ENCODE measurements around the gene LTO1.

LTO1 gene

DNA sequence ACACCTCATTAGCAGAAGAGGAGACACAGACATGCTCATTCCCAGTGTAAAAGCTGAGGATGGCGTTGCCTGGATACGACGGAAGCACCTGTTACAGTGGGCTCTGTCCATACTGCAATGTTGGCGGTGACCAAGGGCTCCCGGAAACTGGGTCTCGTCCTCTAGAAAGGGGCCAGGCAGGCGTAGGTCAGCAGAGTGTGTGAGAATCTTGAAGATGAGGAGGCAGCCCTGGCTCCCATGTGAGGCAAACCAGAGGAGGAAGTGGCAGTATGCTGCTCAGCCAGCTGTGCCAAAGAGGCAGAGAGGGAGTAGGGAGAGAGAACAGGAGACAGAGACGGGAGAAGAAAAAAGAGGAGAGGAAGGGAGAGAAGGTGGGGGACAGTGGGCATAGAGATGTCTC is 10.3 kb downstream of the LTO1 start:
- H3K36me3 ChIP-seq (ENCODE audit: insufficient read depth, low read length), result peaks cover 11% of the 10 kb centered on the region; the same call in 1 of the 2 replicates
- H3K79me2 ChIP-seq (ENCODE audit: control insufficient read depth, insufficient read depth, low read length, unreplicated experiment), result peaks cover 6% of the 10 kb centered on the region
- H2AFZ ChIP-seq (ENCODE audit: low read length, unreplicated experiment), result no peak overlapping the region
- H3K27ac ChIP-seq (ENCODE audit: low read depth, low read length), result no peak overlapping the region
- no peaks in the 10 kb centered on the region for H3K27me3 ChIP-seq (ENCODE audit: insufficient read depth, low read length)
- peaks cover 7% of the 10 kb centered on the region for H3K4me1 ChIP-seq (ENCODE audit: control insufficient read depth, insufficient read depth, low read length, unreplicated experiment)
- H3K4me3 ChIP-seq (ENCODE audit: low read depth, low read length), result no peak overlapping the region

DNA sequence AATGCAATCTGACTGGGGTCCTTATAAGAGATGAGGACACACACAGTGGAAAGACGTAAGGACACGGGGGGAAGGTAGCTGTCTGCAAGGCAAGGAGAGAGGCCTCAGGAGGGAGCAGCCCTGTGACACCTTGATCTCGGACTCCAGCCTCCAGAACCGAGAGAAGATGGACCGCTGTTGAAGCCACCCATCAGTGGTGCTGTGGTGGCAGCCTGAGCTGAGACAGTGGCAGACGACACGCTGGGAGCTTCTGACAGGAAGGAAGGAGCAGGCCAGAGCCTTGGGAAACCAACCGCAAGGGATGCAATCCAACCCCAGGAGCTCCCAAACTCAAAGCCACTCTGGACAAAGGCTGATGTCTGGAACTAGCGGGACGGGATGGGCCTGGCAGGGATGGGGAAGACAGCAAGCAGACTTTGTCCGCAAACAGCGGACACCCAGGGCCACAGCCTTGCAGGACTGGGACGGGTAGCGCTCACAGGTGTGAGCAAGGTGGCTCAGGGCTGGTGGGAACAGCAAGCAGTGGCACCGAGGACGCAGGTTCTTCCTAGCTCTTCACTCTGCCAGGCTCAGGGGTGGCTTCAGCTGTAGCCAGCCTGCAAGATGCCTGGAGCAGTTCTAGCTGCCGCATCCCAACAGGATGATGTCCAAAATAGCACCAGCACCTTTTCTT is 10.9 kb downstream of the LTO1 start:
- peaks cover 6% of the 10 kb centered on the region; the same call in 1 of the 2 replicates for H3K36me3 ChIP-seq (ENCODE audit: insufficient read depth, low read length)
- H3K4me3 ChIP-seq (ENCODE audit: low read depth, low read length), result no peak overlapping the region
- H2AFZ ChIP-seq (ENCODE audit: low read length, unreplicated experiment), result no peak overlapping the region
- peaks cover 7% of the 10 kb centered on the region for H3K4me1 ChIP-seq (ENCODE audit: control insufficient read depth, insufficient read depth, low read length, unreplicated experiment)
- H3K27me3 ChIP-seq (ENCODE audit: insufficient read depth, low read length), result no peaks in the 10 kb centered on the region
- H3K27ac ChIP-seq (ENCODE audit: low read depth, low read length), result no peak overlapping the region
- H3K79me2 ChIP-seq (ENCODE audit: control insufficient read depth, insufficient read depth, low read length, unreplicated experiment), result peaks cover 2% of the 10 kb centered on the region

DNA sequence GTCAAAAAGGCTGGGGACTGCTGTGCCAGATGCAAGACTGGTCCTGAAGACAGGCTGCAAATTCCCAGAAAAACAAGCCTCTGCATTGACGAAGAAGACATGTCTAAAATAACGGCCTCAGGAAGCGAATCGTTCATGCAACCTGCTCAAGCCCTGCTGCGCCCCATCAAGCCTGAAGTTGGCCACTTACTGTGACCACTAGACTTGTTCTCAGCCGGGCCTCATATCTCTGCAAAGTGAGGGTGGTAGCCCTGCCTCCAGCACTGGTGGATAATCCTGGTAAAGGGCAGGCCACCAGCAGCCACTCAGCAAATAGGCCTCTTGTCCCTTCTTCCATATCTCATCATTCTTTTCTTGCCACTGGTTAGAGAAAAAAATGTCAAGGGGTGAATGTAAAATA is 11.8 kb downstream of the LTO1 start:
- no peak overlapping the region for H3K27ac ChIP-seq (ENCODE audit: low read depth, low read length)
- H3K79me2 ChIP-seq (ENCODE audit: control insufficient read depth, insufficient read depth, low read length, unreplicated experiment), result no peaks in the 10 kb centered on the region
- no peaks in the 10 kb centered on the region for H3K27me3 ChIP-seq (ENCODE audit: insufficient read depth, low read length)
- H3K4me1 ChIP-seq (ENCODE audit: control insufficient read depth, insufficient read depth, low read length, unreplicated experiment), result peaks cover 7% of the 10 kb centered on the region
- H3K36me3 ChIP-seq (ENCODE audit: insufficient read depth, low read length), result 0 out of 2 replicates have a peak, but pooled peaks cover 3% of the 10 kb centered on the region
- H2AFZ ChIP-seq (ENCODE audit: low read length, unreplicated experiment), result no peak overlapping the region
- no peak overlapping the region for H3K4me3 ChIP-seq (ENCODE audit: low read depth, low read length)

DNA sequence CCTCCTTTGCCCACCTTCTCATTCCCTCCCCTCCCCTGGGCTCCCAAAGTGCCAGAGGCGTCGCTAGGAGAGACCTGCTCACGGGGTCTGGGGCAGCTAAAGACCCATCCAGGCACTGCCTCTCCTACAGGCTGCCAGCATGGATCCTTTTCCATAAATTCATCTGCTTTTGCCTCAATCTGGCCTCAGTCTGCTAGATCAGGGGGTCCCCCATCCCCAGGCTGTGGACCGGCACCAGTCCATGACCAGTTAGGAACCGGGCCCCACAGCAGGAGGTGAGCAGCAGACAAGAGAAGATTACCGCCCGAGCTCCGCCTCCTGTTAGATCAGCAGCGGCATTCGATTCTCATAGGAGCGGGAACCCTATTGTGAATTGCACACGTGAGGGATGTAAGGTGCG is 12.3 kb downstream of the LTO1 start:
- H3K27me3 ChIP-seq (ENCODE audit: insufficient read depth, low read length), result no peaks in the 10 kb centered on the region
- H3K36me3 ChIP-seq (ENCODE audit: insufficient read depth, low read length), result 0 out of 2 replicates have a peak, but pooled peaks cover 3% of the 10 kb centered on the region
- H3K4me1 ChIP-seq (ENCODE audit: control insufficient read depth, insufficient read depth, low read length, unreplicated experiment), result peaks cover 7% of the 10 kb centered on the region
- H3K79me2 ChIP-seq (ENCODE audit: control insufficient read depth, insufficient read depth, low read length, unreplicated experiment), result no peaks in the 10 kb centered on the region
- no peak overlapping the region for H3K4me3 ChIP-seq (ENCODE audit: low read depth, low read length)
- no peak overlapping the region for H3K27ac ChIP-seq (ENCODE audit: low read depth, low read length)
- no peak overlapping the region for H2AFZ ChIP-seq (ENCODE audit: low read length, unreplicated experiment)

DNA sequence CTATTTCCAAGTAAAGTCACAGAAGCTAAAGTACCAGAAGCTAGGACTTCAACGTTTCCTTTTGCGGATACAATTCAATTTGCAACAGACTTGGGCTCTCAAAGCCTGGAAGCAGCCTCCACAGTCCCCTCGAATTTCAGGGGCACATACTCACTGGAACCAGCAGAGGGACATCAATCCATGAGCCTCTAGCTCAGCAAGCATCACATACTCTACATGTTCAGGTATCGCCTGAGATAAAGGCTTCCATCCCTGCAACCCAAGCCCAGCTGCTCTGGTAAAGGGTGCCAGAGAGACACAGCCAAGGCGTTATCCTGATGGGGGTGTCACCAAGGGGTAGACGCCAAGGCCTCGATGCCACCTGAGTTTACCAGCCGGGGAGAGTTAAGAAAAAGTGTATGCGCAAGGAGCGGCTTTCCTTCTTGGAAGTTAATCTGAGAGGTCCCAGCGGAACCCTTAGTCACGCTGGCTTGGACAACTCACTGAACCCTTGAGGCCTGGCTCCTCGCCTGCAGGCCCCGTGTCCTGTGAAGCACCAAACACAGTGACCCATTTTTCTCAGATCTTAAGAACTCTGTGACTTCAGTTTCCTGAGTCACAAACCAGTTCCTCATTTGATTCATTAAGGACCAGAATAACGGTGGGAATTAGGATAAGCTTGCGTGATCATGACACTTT is 13.0 kb downstream of the LTO1 start:
- Histone ChIP-seq H3K79me2 (ENCODE audit: control insufficient read depth, insufficient read depth, low read length, unreplicated experiment) (no peaks in the 10 kb centered on the region), H3K27ac (ENCODE audit: low read depth, low read length) (no peak overlapping the region), H3K4me1 (ENCODE audit: control insufficient read depth, insufficient read depth, low read length, unreplicated experiment) (peaks cover 7% of the 10 kb centered on the region), H2AFZ (ENCODE audit: low read length, unreplicated experiment) (no peak overlapping the region), H3K27me3 (ENCODE audit: insufficient read depth, low read length) (no peaks in the 10 kb centered on the region), H3K4me3 (ENCODE audit: low read depth, low read length) (no peak overlapping the region), H3K36me3 (ENCODE audit: insufficient read depth, low read length) (no peaks in the 10 kb centered on the region)

DNA sequence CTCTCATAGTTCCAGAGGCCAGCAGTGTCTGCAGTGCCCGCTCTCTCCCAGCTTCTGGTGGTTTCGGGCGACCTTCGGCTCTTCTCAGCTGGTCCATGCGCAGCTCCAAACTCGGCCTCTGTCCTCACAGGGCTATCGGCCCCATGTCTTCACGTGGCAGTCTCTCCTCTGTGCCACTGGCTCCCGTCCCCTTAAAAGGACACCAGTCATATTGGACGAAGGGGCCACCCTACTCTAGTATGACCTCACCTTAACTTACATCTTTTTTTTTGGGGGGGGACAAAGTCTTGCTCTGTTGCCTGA is 13.8 kb downstream of the LTO1 start:
- no peaks in the 10 kb centered on the region for H3K79me2 ChIP-seq (ENCODE audit: control insufficient read depth, insufficient read depth, low read length, unreplicated experiment)
- no peaks in the 10 kb centered on the region for H3K36me3 ChIP-seq (ENCODE audit: insufficient read depth, low read length)
- no peak overlapping the region for H3K27ac ChIP-seq (ENCODE audit: low read depth, low read length)
- no peak overlapping the region for H3K4me3 ChIP-seq (ENCODE audit: low read depth, low read length)
- H2AFZ ChIP-seq (ENCODE audit: low read length, unreplicated experiment), result no peak overlapping the region
- H3K4me1 ChIP-seq (ENCODE audit: control insufficient read depth, insufficient read depth, low read length, unreplicated experiment), result peaks cover 7% of the 10 kb centered on the region
- H3K27me3 ChIP-seq (ENCODE audit: insufficient read depth, low read length), result no peaks in the 10 kb centered on the region

DNA sequence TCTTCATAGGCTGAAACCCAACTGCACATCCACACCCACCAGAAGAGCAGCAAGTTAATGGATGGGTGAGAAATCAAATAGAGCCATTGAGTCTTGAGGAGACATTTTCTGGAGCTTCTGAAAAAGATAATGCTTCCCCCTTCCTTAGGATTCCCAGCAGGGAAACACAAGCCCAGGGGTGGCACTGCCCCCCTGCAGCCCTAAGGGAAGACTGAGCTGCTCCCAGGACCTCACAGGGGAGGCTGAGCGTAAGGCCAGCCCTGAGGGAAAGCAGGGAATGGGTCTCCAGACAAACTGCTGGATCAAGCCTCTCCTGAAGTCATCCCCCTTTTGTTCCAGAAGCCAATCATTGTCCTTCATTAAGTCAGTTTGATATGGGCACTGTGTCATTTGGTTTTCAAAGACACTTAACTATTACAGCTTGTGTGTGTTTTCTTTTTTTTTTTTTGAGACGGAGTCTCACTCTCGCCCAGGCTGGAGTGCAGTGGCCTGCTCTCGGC is 15.1 kb downstream of the LTO1 start:
- Histone ChIP-seq H3K27me3 (ENCODE audit: insufficient read depth, low read length) (no peaks in the 10 kb centered on the region), H3K4me1 (ENCODE audit: control insufficient read depth, insufficient read depth, low read length, unreplicated experiment) (peaks cover 7% of the 10 kb centered on the region), H3K36me3 (ENCODE audit: insufficient read depth, low read length) (no peaks in the 10 kb centered on the region), H3K79me2 (ENCODE audit: control insufficient read depth, insufficient read depth, low read length, unreplicated experiment) (no peaks in the 10 kb centered on the region), H2AFZ (ENCODE audit: low read length, unreplicated experiment) (no peak overlapping the region), H3K4me3 (ENCODE audit: low read depth, low read length) (no peak overlapping the region), H3K27ac (ENCODE audit: low read depth, low read length) (no peak overlapping the region)

DNA sequence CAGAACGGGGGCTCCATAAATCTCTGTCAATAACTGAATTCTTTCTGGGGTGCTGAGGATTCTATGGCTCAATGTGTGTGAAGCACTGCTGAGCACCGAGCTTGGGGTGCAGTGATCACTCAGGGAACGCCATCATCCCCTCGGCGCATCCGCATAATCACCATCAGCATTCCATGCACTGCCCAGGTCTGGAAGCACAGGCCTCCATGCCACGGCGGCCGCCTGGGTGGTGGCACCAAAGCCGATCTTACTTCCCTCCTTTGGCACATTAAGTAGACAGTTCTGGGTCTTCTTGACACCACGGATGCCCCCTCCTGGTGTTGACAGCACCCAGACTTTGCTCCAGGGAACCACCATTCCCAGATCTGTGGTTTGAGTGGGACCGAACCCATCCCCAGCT is 15.6 kb downstream of the LTO1 start:
- Histone ChIP-seq H3K79me2 (ENCODE audit: control insufficient read depth, insufficient read depth, low read length, unreplicated experiment) (no peaks in the 10 kb centered on the region), H3K27me3 (ENCODE audit: insufficient read depth, low read length) (no peaks in the 10 kb centered on the region), H3K27ac (ENCODE audit: low read depth, low read length) (no peak overlapping the region)

DNA sequence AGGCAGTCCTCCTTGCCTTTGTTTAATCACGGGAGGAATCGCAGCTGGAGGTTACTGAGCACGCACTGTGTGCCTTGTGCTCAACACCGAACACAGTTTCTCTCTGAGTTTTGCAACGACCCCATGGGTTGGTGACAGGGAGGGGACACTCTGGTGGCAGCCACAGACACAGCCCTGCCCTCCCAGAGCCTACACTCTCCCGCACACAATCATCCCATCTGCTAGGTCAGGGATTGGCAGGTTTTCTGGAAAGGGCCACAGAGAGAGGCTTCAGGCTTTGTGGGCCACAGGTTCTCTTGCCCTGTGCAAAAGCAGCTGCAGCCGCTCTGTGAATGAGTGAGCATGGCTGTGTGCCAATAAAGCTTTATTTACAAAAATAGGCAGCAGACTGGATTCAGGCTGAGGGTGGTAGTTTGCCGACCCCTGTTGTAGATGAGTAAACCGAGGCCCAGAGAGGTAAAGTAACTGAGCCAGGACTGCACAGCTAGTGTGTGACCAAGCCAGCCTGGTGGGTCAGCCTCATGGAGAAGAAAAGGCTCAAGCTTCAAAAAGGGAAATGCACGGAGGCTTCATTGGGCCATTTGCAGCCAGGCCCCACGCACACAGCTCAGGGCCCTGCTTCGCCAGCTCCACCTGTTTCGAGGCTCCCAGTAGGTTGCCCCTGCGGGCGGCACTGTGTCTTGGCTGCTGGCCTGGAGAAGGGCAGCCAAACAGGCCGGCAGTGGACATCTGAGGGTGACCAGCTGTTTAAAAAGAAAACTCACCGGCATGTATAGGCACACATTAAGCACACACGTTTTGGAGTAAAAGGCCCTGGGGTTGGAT is 16.3 kb downstream of the LTO1 start:
- H3K27ac ChIP-seq (ENCODE audit: low read depth, low read length), result no peak overlapping the region
- no peaks in the 10 kb centered on the region for H3K36me3 ChIP-seq (ENCODE audit: insufficient read depth, low read length)
- peaks cover 7% of the 10 kb centered on the region for H3K4me1 ChIP-seq (ENCODE audit: control insufficient read depth, insufficient read depth, low read length, unreplicated experiment)
- H3K27me3 ChIP-seq (ENCODE audit: insufficient read depth, low read length), result no peaks in the 10 kb centered on the region
- H2AFZ ChIP-seq (ENCODE audit: low read length, unreplicated experiment), result no peak overlapping the region
- H3K79me2 ChIP-seq (ENCODE audit: control insufficient read depth, insufficient read depth, low read length, unreplicated experiment), result no peaks in the 10 kb centered on the region
- H3K4me3 ChIP-seq (ENCODE audit: low read depth, low read length), result no peak overlapping the region

More for the DNA sequence above, 15.6 kb downstream of the LTO1 start:
- Histone ChIP-seq H3K4me3 (ENCODE audit: low read depth, low read length) (no peak overlapping the region), H3K36me3 (ENCODE audit: insufficient read depth, low read length) (no peaks in the 10 kb centered on the region), H3K4me1 (ENCODE audit: control insufficient read depth, insufficient read depth, low read length, unreplicated experiment) (peaks cover 7% of the 10 kb centered on the region), H2AFZ (ENCODE audit: low read length, unreplicated experiment) (no peak overlapping the region)

DNA sequence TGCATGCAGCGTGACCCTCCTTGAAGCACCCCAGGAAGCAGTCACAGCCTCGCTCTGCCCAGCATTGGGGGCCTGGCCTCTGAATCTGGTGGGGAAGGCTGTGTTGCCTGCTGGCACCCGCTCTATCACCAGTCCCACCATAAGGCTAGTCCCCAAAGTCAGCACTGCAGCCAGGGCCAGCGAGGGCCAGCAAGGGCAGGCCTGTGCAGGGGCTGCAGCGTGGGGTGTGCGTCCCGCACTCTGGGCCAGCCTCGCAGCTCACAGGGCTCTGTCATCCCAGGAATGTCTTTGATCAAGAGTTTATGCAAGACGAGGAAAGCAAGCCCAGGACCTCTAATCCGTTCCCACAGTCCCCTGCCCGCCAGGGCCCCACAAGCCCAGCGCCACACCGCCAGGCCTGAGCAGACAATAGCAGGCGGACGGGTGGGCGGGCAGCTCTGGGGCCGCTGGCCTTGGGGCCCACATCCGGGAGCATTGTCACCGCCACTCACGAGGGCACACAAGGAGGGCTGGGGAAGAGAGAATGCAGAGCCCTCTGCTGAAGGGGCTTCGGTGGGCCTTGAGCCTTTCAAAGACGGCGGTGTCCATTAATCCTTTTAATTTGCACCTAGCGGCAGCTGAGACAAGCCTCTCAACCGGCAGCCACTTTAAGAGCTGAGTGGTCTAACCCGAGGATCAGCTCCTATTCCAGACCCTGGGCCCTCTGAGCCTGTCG is 17.1 kb downstream of the LTO1 start:
- H3K27me3 ChIP-seq (ENCODE audit: insufficient read depth, low read length), result no peaks in the 10 kb centered on the region
- H3K4me1 ChIP-seq (ENCODE audit: control insufficient read depth, insufficient read depth, low read length, unreplicated experiment), result peaks cover 7% of the 10 kb centered on the region
- H2AFZ ChIP-seq (ENCODE audit: low read length, unreplicated experiment), result no peak overlapping the region
- no peak overlapping the region for H3K27ac ChIP-seq (ENCODE audit: low read depth, low read length)
- H3K4me3 ChIP-seq (ENCODE audit: low read depth, low read length), result no peak overlapping the region
- no peaks in the 10 kb centered on the region for H3K36me3 ChIP-seq (ENCODE audit: insufficient read depth, low read length)
- H3K79me2 ChIP-seq (ENCODE audit: control insufficient read depth, insufficient read depth, low read length, unreplicated experiment), result no peaks in the 10 kb centered on the region
